Measurements from ENCODE around the gene CACNA1E. TPM values are rescaled to one million over a fixed set of nuclear protein-coding genes. Genes with fewer than 3 reads are reported as not detected.

CACNA1E gene
- under 0.01 TPM in 1 of 2 replicates, not detected in the other for total RNA-seq

DNA sequence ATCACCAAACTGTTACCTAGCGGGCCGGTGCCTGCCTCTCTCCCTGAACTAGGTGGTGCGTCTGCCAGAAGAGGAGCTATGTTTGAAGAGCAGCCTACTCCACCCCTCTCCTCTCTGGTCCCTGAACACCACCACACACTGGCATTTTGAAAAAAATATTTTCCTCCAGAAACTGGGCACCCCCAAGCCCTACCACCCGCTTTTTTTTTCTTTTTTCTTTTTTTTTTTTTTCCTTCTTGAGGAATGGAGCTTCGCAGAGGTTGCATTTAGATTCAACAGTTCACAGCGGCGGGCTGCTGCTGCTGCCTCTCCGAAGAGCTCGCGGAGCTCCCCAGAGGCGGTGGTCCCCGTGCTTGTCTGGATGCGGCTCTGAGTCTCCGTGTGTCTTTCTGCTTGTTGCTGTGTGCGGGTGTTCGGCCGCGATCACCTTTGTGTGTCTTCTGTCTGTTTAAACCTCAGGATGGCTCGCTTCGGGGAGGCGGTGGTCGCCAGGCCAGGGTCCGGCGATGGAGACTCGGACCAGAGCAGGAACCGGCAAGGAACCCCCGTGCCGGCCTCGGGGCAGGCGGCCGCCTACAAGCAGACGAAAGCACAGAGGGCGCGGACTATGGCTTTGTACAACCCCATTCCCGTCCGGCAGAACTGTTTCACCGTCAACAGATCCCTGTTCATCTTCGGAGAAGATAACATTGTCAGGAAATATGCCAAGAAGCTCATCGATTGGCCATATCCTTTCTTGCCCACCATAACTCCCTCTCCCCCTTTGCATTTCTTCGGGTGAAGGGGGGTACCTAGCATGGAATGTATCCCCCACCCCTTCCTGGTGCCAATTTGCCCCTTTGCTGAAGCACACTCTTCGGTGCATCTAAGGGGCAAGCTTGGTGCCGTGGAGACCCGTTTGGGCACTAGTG, at the start of gene CACNA1E:
Gene CACNA1E (plus strand): TSS at position 233 of the 911 bp plus-strand sequence. CDS start 228 bp downstream, at position 461.

Small RNA genes lying within 50 kb of the gene (small RNA-seq; reads per million reads assigned to genes)
- gene RF00017 (not detected), gene RNA5SP70 (not detected)
